ENCODE results near the gene TPSAB1.

The TPSAB1 gene

GRCh38 chr16:1211451-1212268 lies 28.8 kb upstream of the TPSAB1 start:
- DNase-seq = no peak

- no peak for DNase-seq
These were observed 27.8 kb upstream of the TPSAB1 start for GRCh38 chr16:1212616-1213194.

- DNase-seq = no peak
These were observed 27.3 kb upstream of the TPSAB1 start for GRCh38 chr16:1213231-1213630.

GRCh38 chr16:1213796-1214372 lies 26.6 kb upstream of the TPSAB1 start:
- DNase-seq = no peak

GRCh38 chr16:1214719-1215118 lies 25.8 kb upstream of the TPSAB1 start:
- DNase-seq = no peak

GRCh38 chr16:1215574-1216295 lies 24.8 kb upstream of the TPSAB1 start:
- no peak for DNase-seq

GRCh38 chr16:1216296-1216619 lies 24.2 kb upstream of the TPSAB1 start:
- no peak for DNase-seq

GRCh38 chr16:1216681-1217400 lies 23.7 kb upstream of the TPSAB1 start:
- DNase-seq = no peak

GRCh38 chr16:1217526-1217925 lies 23.0 kb upstream of the TPSAB1 start:
- DNase-seq = no peak

GRCh38 chr16:1218061-1218929 lies 22.2 kb upstream of the TPSAB1 start:
- no peak for DNase-seq

- no peak for DNase-seq
These were observed 21.4 kb upstream of the TPSAB1 start for GRCh38 chr16:1218930-1219611.

- DNase-seq = no peak
These were observed 20.3 kb upstream of the TPSAB1 start for GRCh38 chr16:1220098-1220728.

GRCh38 chr16:1220841-1221627 lies 19.5 kb upstream of the TPSAB1 start:
- DNase-seq = no peak

- no peak for DNase-seq
These were observed 18.6 kb upstream of the TPSAB1 start for GRCh38 chr16:1221628-1222552.

- DNase-seq = no peak
These were observed 17.8 kb upstream of the TPSAB1 start for GRCh38 chr16:1222553-1223354.

GRCh38 chr16:1223355-1224214 lies 16.9 kb upstream of the TPSAB1 start:
- DNase-seq = no peak

- no peak for DNase-seq
These were observed 15.9 kb upstream of the TPSAB1 start for GRCh38 chr16:1224558-1224957.

Data from COR-L47 (cell line).